Measurements from ENCODE around the gene TNFRSF1A.
"Not testable (repeated sequence)": the region's sequence is repeated elsewhere in the genome, so short reads cannot be mapped to it uniquely, and the experiment has no call there.

Gene TNFRSF1A

GRCh38 chr12:6292606-6293005 is 49.3 kb downstream of the TNFRSF1A start:
- no peaks in the 10 kb centered on the region for H3K36me3 ChIP-seq (ENCODE audit: insufficient read depth, low read length)
- peak overlapping the region; percentile 91 for H3K27ac ChIP-seq (ENCODE audit: low read depth, low read length)
- no peaks in the 10 kb centered on the region for H3K27me3 ChIP-seq (ENCODE audit: insufficient read depth, low read length)
- no peaks in the 10 kb centered on the region for H3K79me2 ChIP-seq (ENCODE audit: control insufficient read depth, insufficient read depth, low read length, unreplicated experiment)
- H2AFZ ChIP-seq (ENCODE audit: low read length, unreplicated experiment) = peak overlapping the region; percentile 10
- no peak overlapping the region for H3K4me3 ChIP-seq (ENCODE audit: low read depth, low read length)
- H3K4me1 ChIP-seq (ENCODE audit: control insufficient read depth, insufficient read depth, low read length, unreplicated experiment) = peaks cover 44% of the 10 kb centered on the region

DNA sequence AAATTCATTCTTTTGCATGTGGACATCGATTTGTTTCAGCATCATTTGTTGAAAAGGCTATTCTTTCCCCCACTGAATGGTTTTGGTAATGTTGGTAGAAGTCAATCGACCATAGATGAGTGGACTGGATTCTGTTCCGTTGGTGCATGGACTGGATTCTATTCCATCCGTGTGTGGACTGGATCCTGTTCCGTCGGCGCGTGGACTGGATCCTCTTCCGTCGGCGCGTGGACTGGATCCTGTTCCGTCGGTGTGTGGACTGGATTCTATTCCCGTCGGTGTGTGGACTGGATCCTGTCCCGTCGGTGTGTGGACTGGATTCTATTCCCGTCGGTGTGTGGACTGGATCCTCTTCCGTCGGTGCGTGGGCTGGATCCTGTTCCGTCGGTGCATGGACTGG is 52.0 kb downstream of the TNFRSF1A start:
- H3K79me2 ChIP-seq (ENCODE audit: control insufficient read depth, insufficient read depth, low read length, unreplicated experiment); H3K27me3 ChIP-seq (ENCODE audit: insufficient read depth, low read length); H2AFZ ChIP-seq (ENCODE audit: low read length, unreplicated experiment); H3K27ac ChIP-seq (ENCODE audit: low read depth, low read length); H3K4me3 ChIP-seq (ENCODE audit: low read depth, low read length); H3K36me3 ChIP-seq (ENCODE audit: insufficient read depth, low read length): not testable (repeated sequence)
- H3K4me1 ChIP-seq (ENCODE audit: control insufficient read depth, insufficient read depth, low read length, unreplicated experiment) = peaks cover 48% of the 10 kb centered on the region

DNA sequence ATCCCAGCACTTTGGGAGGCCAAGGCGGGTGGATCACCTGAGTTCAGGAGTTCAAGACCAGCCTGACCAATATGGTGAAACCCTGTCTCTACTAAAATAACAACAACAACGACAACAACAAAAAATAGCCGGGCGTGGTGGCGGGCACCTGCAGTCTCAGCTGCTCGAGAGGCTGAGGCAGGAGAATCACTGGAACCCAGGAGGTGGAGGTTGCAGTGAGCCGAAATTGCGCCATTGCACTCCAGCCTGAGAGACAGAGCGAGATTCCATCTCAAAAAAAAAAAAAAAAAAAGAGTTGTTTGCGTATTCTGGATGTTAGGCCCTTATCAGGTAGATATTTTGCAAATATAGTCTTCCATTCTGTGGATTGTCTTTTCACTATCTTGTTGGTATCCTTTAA is 52.8 kb downstream of the TNFRSF1A start:
- H3K4me3 ChIP-seq (ENCODE audit: low read depth, low read length); H2AFZ ChIP-seq (ENCODE audit: low read length, unreplicated experiment); H3K27me3 ChIP-seq (ENCODE audit: insufficient read depth, low read length); H3K27ac ChIP-seq (ENCODE audit: low read depth, low read length); H3K36me3 ChIP-seq (ENCODE audit: insufficient read depth, low read length); H3K79me2 ChIP-seq (ENCODE audit: control insufficient read depth, insufficient read depth, low read length, unreplicated experiment): not testable (repeated sequence)
- peaks cover 40% of the 10 kb centered on the region for H3K4me1 ChIP-seq (ENCODE audit: control insufficient read depth, insufficient read depth, low read length, unreplicated experiment)

- Histone ChIP-seq H3K79me2 (ENCODE audit: control insufficient read depth, insufficient read depth, low read length, unreplicated experiment) (no peaks in the 10 kb centered on the region), H2AFZ (ENCODE audit: low read length, unreplicated experiment) (no peak overlapping the region), H3K27me3 (ENCODE audit: insufficient read depth, low read length) (no peaks in the 10 kb centered on the region), H3K4me3 (ENCODE audit: low read depth, low read length) (no peak overlapping the region), H3K36me3 (ENCODE audit: insufficient read depth, low read length) (no peaks in the 10 kb centered on the region), H3K27ac (ENCODE audit: low read depth, low read length) (peak overlapping the region; percentile 97; the same call in 1 of the 2 replicates), H3K4me1 (ENCODE audit: control insufficient read depth, insufficient read depth, low read length, unreplicated experiment) (peaks cover 36% of the 10 kb centered on the region)
Measured at GRCh38 chr12:6288235-6288634, 53.6 kb downstream of the TNFRSF1A start.

GRCh38 chr12:6285532-6286306 is 56.2 kb downstream of the TNFRSF1A start:
- Histone ChIP-seq H3K79me2 (ENCODE audit: control insufficient read depth, insufficient read depth, low read length, unreplicated experiment) (no peaks in the 10 kb centered on the region), H3K4me1 (ENCODE audit: control insufficient read depth, insufficient read depth, low read length, unreplicated experiment) (peaks cover 37% of the 10 kb centered on the region), H3K27ac (ENCODE audit: low read depth, low read length) (peak overlapping the region; percentile 97), H2AFZ (ENCODE audit: low read length, unreplicated experiment) (no peak overlapping the region), H3K36me3 (ENCODE audit: insufficient read depth, low read length) (no peaks in the 10 kb centered on the region), H3K4me3 (ENCODE audit: low read depth, low read length) (peak overlapping the region; percentile 50; the same call in 1 of the 2 replicates), H3K27me3 (ENCODE audit: insufficient read depth, low read length) (no peaks in the 10 kb centered on the region)

GRCh38 chr12:6285063-6285477 is 56.8 kb downstream of the TNFRSF1A start:
- H3K79me2 ChIP-seq (ENCODE audit: control insufficient read depth, insufficient read depth, low read length, unreplicated experiment) = no peaks in the 10 kb centered on the region
- H3K4me3 ChIP-seq (ENCODE audit: low read depth, low read length) = no peak overlapping the region
- H2AFZ ChIP-seq (ENCODE audit: low read length, unreplicated experiment) = peak overlapping the region; percentile 87
- H3K27me3 ChIP-seq (ENCODE audit: insufficient read depth, low read length) = no peaks in the 10 kb centered on the region
- H3K4me1 ChIP-seq (ENCODE audit: control insufficient read depth, insufficient read depth, low read length, unreplicated experiment) = peaks cover 44% of the 10 kb centered on the region
- peak overlapping the region; percentile 97 for H3K27ac ChIP-seq (ENCODE audit: low read depth, low read length)
- H3K36me3 ChIP-seq (ENCODE audit: insufficient read depth, low read length) = no peaks in the 10 kb centered on the region

GRCh38 chr12:6284273-6284672 is 57.6 kb downstream of the TNFRSF1A start:
- Histone ChIP-seq H2AFZ (ENCODE audit: low read length, unreplicated experiment) (no peak overlapping the region), H3K36me3 (ENCODE audit: insufficient read depth, low read length) (no peaks in the 10 kb centered on the region), H3K27me3 (ENCODE audit: insufficient read depth, low read length) (no peaks in the 10 kb centered on the region), H3K4me1 (ENCODE audit: control insufficient read depth, insufficient read depth, low read length, unreplicated experiment) (peaks cover 52% of the 10 kb centered on the region), H3K27ac (ENCODE audit: low read depth, low read length) (no peak overlapping the region), H3K79me2 (ENCODE audit: control insufficient read depth, insufficient read depth, low read length, unreplicated experiment) (no peaks in the 10 kb centered on the region), H3K4me3 (ENCODE audit: low read depth, low read length) (no peak overlapping the region)

GRCh38 chr12:6282453-6282840 is 59.4 kb downstream of the TNFRSF1A start:
- H3K36me3 ChIP-seq (ENCODE audit: insufficient read depth, low read length) = no peaks in the 10 kb centered on the region
- H3K4me1 ChIP-seq (ENCODE audit: control insufficient read depth, insufficient read depth, low read length, unreplicated experiment) = peaks cover 57% of the 10 kb centered on the region
- no peak overlapping the region for H3K27ac ChIP-seq (ENCODE audit: low read depth, low read length)
- no peak overlapping the region for H3K4me3 ChIP-seq (ENCODE audit: low read depth, low read length)
- H2AFZ ChIP-seq (ENCODE audit: low read length, unreplicated experiment) = no peak overlapping the region
- no peaks in the 10 kb centered on the region for H3K27me3 ChIP-seq (ENCODE audit: insufficient read depth, low read length)
- no peaks in the 10 kb centered on the region for H3K79me2 ChIP-seq (ENCODE audit: control insufficient read depth, insufficient read depth, low read length, unreplicated experiment)

DNA sequence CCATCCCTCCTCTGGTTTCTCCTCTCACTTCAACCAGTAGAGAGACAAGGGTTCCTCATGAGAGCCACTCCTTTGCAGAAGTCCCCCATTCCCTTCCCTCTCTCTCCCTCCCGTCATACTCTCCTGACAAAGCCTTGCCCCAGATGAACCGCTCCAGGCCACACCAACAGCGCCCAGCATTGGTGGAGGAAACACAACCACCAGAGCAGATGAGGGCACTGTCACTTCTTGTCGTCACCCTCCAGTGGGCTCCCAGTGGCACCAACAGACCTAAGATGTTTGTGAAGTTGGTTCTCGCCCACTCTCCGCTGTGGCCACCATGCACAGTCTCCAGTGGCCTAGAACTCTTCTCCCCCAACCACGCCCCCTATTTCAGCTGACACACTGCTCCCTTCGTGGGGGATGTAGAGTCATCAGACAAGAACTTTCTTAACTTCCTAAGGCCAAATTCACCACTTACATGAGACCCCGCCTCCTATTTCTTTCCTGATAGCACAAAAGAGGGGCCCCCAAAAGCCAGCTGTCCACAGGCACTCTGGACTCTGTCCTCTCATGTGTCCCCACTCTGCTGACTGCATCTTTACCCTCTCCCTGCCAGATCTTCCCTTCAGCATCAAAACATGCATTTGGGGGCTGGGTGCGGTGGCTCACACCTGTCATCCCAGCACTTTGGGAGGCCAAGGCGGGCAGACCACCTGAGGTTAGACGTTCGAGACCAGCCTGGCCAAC is 60.6 kb downstream of the TNFRSF1A start:
- H3K79me2 ChIP-seq (ENCODE audit: control insufficient read depth, insufficient read depth, low read length, unreplicated experiment) = no peaks in the 10 kb centered on the region
- no peaks in the 10 kb centered on the region for H3K36me3 ChIP-seq (ENCODE audit: insufficient read depth, low read length)
- no peaks in the 10 kb centered on the region for H3K27me3 ChIP-seq (ENCODE audit: insufficient read depth, low read length)
- H2AFZ ChIP-seq (ENCODE audit: low read length, unreplicated experiment) = no peak overlapping the region
- no peak overlapping the region for H3K27ac ChIP-seq (ENCODE audit: low read depth, low read length)
- H3K4me3 ChIP-seq (ENCODE audit: low read depth, low read length) = no peak overlapping the region
- H3K4me1 ChIP-seq (ENCODE audit: control insufficient read depth, insufficient read depth, low read length, unreplicated experiment) = peaks cover 47% of the 10 kb centered on the region

- Histone ChIP-seq H3K27ac (ENCODE audit: low read depth, low read length) (peak overlapping the region; percentile 75), H3K4me1 (ENCODE audit: control insufficient read depth, insufficient read depth, low read length, unreplicated experiment) (peaks cover 42% of the 10 kb centered on the region)
Measured at GRCh38 chr12:6280672-6281071, 61.2 kb downstream of the TNFRSF1A start.

DNA sequence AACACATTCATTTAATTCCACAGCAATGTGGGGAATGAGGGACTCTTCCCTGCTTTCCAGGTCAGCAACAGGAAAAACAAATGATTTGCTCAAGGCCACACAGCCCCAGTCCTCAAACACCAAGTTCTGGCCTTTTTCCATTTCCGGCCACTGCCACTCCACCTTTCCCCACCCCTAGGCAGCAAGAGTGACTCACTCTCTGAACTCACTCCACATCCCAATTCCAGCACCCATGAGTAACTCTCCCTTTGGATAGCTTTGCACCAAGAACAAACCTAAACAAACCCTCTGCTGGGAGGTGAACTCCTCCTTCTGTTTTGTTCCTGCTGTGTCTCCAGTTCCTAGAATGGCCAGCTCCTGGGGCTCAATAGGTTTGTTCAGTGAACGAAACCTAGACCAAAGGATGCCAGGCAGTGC is 61.8 kb downstream of the TNFRSF1A start:
- Histone ChIP-seq H3K27me3 (ENCODE audit: insufficient read depth, low read length) (no peaks in the 10 kb centered on the region), H3K4me3 (ENCODE audit: low read depth, low read length) (0 out of 2 replicates have a peak overlapping the region, but pooled peaks have one; percentile 25), H3K36me3 (ENCODE audit: insufficient read depth, low read length) (no peaks in the 10 kb centered on the region), H3K79me2 (ENCODE audit: control insufficient read depth, insufficient read depth, low read length, unreplicated experiment) (no peaks in the 10 kb centered on the region), H2AFZ (ENCODE audit: low read length, unreplicated experiment) (peak overlapping the region; percentile 7), H3K4me1 (ENCODE audit: control insufficient read depth, insufficient read depth, low read length, unreplicated experiment) (peaks cover 36% of the 10 kb centered on the region), H3K27ac (ENCODE audit: low read depth, low read length) (peak overlapping the region; percentile 75)

More at GRCh38 chr12:6280672-6281071, 61.2 kb downstream of the TNFRSF1A start:
- Histone ChIP-seq H3K79me2 (ENCODE audit: control insufficient read depth, insufficient read depth, low read length, unreplicated experiment) (no peaks in the 10 kb centered on the region), H3K36me3 (ENCODE audit: insufficient read depth, low read length) (no peaks in the 10 kb centered on the region), H3K27me3 (ENCODE audit: insufficient read depth, low read length) (no peaks in the 10 kb centered on the region), H3K4me3 (ENCODE audit: low read depth, low read length) (no peak overlapping the region), H2AFZ (ENCODE audit: low read length, unreplicated experiment) (no peak overlapping the region)
